PC-3 (cell line): ENCODE results near the gene COX5A.

Experiments
- CTCF ChIP-seq: fragments of 300-600 bp; sonication (generic); conservative IDR thresholded peaks from 2 replicates; pipeline ENCODE4 v1.5.1; 2017; ENCODE audit warnings: antibody characterized with exemption, low read depth, mild to moderate bottlenecking, low read length
- EZH2 ChIP-seq: fragments of 300-600 bp; sonication (generic); IDR thresholded peaks from one replicate; pipeline ENCODE4 v1.6.1; 2017; ENCODE audit warnings: antibody characterized with exemption, mild to moderate bottlenecking, low read length; ENCODE audit not compliant: unreplicated experiment
- EZH2phosphoT487 ChIP-seq: fragments of 300-600 bp; sonication (generic); IDR thresholded peaks from 2 replicates; pipeline ENCODE4 v1.6.1; 2018; ENCODE audit warnings: mild to moderate bottlenecking, antibody characterized with exemption, low read length, borderline replicate concordance

GRCh38 chr15:74892931-74893330, 44.9 kb downstream of the COX5A start:
- no peak for TF ChIP-seq CTCF
- no peak for TF ChIP-seq EZH2
- no peak for TF ChIP-seq EZH2phosphoT487
